RWPE1 (cell line): Measurements from ENCODE around the gene ZNF626.
A peak's percentile ranks its signal among the peaks of the same experiment; 100 is the strongest.
"Not testable (repeated sequence)": the region's sequence is repeated elsewhere in the genome, so short reads cannot be mapped to it uniquely, and the experiment has no call there.

ENCODE experiments used
- CTCF ChIA-PET: fragments of 350-600 bp; sonication (Branson Sonifier 250); formaldehyde crosslinking; extraction: SDS; loops from one replicate; lab custom pipeline; 2021; lab: Yijun Ruan, JAX
- POLR2A ChIA-PET: fragments of 400-600 bp; formaldehyde crosslinking; extraction: SDS; loops from one replicate; lab custom pipeline; 2020; ENCODE audit warnings: antibody characterized with exemption; ENCODE audit not compliant: low non-redundant PET; lab: Yijun Ruan, JAX
- DNase-seq: peaks from one replicate; pipeline ENCODE4 v3.0.0; 2012; ENCODE audit warnings: low spot score
- H3K27ac ChIP-seq: fragments of 450-650 bp; 2 replicates; pipeline ENCODE4 v1.5.1; 2017
- TF ChIP-seq, protein P1 (sequence below): fragments of 450-650 bp; conservative IDR thresholded peaks from 2 replicates; pipeline ENCODE4 v1.5.1; 2017; ENCODE audit warnings: low read depth, mild to moderate bottlenecking

ZNF626 gene

GRCh38 chr19:20660473-20661140, 764 bp downstream of the ZNF626 start:
- CTCF ChIA-PET: no interaction called here
- peak overlapping the region; percentile 61 for H3K27ac ChIP-seq
- TF ChIP-seq, protein P1, sequence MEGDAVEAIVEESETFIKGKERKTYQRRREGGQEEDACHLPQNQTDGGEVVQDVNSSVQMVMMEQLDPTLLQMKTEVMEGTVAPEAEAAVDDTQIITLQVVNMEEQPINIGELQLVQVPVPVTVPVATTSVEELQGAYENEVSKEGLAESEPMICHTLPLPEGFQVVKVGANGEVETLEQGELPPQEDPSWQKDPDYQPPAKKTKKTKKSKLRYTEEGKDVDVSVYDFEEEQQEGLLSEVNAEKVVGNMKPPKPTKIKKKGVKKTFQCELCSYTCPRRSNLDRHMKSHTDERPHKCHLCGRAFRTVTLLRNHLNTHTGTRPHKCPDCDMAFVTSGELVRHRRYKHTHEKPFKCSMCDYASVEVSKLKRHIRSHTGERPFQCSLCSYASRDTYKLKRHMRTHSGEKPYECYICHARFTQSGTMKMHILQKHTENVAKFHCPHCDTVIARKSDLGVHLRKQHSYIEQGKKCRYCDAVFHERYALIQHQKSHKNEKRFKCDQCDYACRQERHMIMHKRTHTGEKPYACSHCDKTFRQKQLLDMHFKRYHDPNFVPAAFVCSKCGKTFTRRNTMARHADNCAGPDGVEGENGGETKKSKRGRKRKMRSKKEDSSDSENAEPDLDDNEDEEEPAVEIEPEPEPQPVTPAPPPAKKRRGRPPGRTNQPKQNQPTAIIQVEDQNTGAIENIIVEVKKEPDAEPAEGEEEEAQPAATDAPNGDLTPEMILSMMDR: no peak
- DNase-seq: peak; percentile 0
- POLR2A ChIA-PET: no interaction called here

DNA sequence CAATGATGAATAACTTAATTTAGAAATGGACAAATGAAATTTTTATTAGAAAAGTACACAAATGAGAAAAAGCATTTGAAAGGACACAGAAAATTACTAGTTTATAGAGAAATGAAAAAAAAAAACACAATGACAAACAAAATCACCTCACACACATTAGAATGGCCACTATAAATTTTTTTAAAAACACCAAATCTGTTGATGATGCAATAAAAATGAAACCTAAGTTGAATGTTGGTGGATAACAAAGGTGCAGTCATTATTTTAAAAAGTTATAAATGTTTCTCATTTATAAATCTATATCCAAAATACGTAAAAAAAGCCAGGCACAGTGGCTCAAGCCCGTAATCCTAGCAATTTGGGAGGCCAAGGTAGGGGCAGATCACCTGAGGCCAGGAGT, 20.8 kb downstream of the ZNF626 start:
- CTCF ChIA-PET: no interaction called here
- POLR2A ChIA-PET: no interaction called here
- no peak overlapping the region for H3K27ac ChIP-seq
- no peak for DNase-seq
- TF ChIP-seq, protein P1: no peak

GRCh38 chr19:20640023-20640422, 21.3 kb downstream of the ZNF626 start:
- POLR2A ChIA-PET: no interaction called here
- DNase-seq: no peak
- H3K27ac ChIP-seq: no peak overlapping the region
- CTCF ChIA-PET: no interaction called here
- TF ChIP-seq, protein P1: no peak

- H3K27ac ChIP-seq, DNase-seq, CTCF ChIA-PET, POLR2A ChIA-PET: not testable (repeated sequence)
These were observed 36.8 kb downstream of the ZNF626 start for GRCh38 chr19:20624560-20624959.

GRCh38 chr19:20616071-20616470, 45.3 kb downstream of the ZNF626 start:
- ChIA-PET POLR2A (no interaction called here), CTCF (no interaction called here)
- no peak for DNase-seq
- TF ChIP-seq, protein P1: no peak
- no peak overlapping the region for H3K27ac ChIP-seq

- POLR2A ChIA-PET, H3K27ac ChIP-seq, DNase-seq, CTCF ChIA-PET: not testable (repeated sequence)
These were observed 46.4 kb downstream of the ZNF626 start for GRCh38 chr19:20614971-20615370.

GRCh38 chr19:20612711-20613316, 48.6 kb downstream of the ZNF626 start:
- CTCF ChIA-PET: no interaction called here
- no peak overlapping the region for H3K27ac ChIP-seq

More at GRCh38 chr19:20612711-20613316, 48.6 kb downstream of the ZNF626 start:
- DNase-seq: no peak
- POLR2A ChIA-PET: no interaction called here
- TF ChIP-seq, protein P1: no peak
